H1 (cell line): ENCODE measurements around the gene PCYT2. TPM values are rescaled to one million over a fixed set of nuclear protein-coding genes. Genes with fewer than 3 reads are reported as not detected.
A peak's percentile ranks its signal among the peaks of the same experiment; 100 is the strongest.

ENCODE experiments used
- BACH1 ChIP-seq: IDR thresholded peaks from 2 replicates; pipeline ENCODE4 v1.6.1; 2012; ENCODE audit warnings: low read length, improper control_type of control experiment
- BRCA1 ChIP-seq: IDR thresholded peaks from 2 replicates; pipeline ENCODE4 v1.6.1; 2012; ENCODE audit warnings: low read depth, low read length, improper control_type of control experiment
- JUN ChIP-seq: IDR thresholded peaks from 2 replicates; pipeline ENCODE4 v1.6.1; 2011; ENCODE audit warnings: low read depth, mild to moderate bottlenecking, improper control_type of control experiment, low read length
- TAF1 ChIP-seq: IDR thresholded peaks from 2 replicates; pipeline ENCODE4 v1.6.1; 2011; ENCODE audit warnings: mild to moderate bottlenecking, low read depth, low read length
- polyA plus RNA-seq, 7 experiments: library from polyadenylated mRNA; depleted of rRNA in 3 of 7; stranded (reverse) in 5 of 7; unstranded in 2 of 7; fragments of >200 nt in 5 of 7; fragments of 200-250 nt in 2 of 7; gene quantifications; 1 replicate in 5 of 7; 2 replicates in 1 of 7; 4 replicates in 1 of 7; pipeline versions ENCODE4 v1.2.1 to v1.2.3, GENCODE V29; 2011 to 2013; ENCODE audit warnings: missing spikeins in 2 of 7, mixed read lengths in 2 of 7
- total RNA-seq: library from RNA; stranded (reverse); fragmentation: NEBNext Ultra II Directional; extraction: Animal tissue kit (Norgen Biotek cat#: 25700); gene quantifications from 2 replicates; pipeline ENCODE4 v1.2.1, GENCODE V29; 2021
- TF ChIP-seq, protein P1 (sequence below): IDR thresholded peaks from 2 replicates; pipeline ENCODE4 v1.6.1; 2011; ENCODE audit warnings: low read depth, mild to moderate bottlenecking, low read length; ENCODE audit not compliant: insufficient read depth

PCYT2 gene
- total and polyA plus RNA-seq, 2 of the 8 experiments (the other 6 are each of a cell fraction or from before 2014, with no cell fraction given), result 29.9 to 31.3 TPM

DNA sequence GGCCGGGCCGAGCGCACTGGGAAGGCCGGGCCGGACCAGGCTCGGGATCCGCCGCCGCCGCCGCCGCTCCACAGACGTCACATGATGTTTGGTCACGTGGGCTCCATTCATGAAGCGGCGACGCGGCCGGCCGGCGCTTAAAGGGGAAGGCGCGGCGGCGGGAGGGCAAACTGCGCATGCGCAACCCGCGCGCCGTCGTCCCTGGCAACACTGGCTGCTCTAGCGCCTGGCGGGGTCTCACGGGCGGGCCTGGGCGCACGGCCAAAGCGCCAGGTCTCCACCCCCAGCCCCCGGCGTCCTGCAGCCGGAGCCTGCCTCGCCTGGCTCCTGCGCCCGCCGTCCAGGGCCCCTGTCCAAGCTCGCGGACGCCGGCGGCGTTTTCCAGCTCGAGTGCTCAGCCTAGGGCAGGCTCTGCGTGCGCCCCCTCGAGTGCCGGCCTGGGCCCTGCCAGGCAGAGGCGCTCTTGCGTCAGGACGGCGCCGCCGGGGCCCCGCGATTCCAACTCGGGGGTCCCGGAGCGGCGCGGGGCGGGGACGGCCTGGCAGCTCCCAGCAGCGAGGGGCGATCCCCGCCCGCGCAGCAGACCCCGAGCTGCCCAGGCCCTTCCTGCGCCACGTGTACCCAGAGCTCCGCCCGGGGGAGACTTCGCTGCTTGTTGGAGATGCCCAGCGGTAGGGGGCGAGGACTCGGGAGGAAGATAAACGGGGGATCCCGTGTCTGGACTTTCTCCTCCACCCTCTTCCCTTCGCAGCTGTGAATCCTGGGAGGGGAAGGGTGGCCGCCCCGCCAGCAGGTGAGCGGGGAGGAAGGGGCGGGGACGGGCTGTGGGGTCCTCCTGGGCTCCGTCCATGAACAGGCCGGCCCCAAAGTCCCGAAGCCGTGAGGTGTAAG, 16.7 kb upstream of the PCYT2 start, which contains the start of gene MAFG (continued):
- TF ChIP-seq, protein P1, sequence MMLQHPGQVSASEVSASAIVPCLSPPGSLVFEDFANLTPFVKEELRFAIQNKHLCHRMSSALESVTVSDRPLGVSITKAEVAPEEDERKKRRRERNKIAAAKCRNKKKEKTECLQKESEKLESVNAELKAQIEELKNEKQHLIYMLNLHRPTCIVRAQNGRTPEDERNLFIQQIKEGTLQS, result peak; percentile 96
- TF ChIP-seq BACH1, result 0 out of 2 replicates have a peak, but pooled peaks have one; percentile 22
- TF ChIP-seq BRCA1, result no peak
- TF ChIP-seq TAF1, result 0 out of 2 replicates have a peak, but pooled peaks have one; percentile 54
- no peak for TF ChIP-seq JUN
